Measurements from ENCODE around the gene TLR7.

The TLR7 gene

DNA sequence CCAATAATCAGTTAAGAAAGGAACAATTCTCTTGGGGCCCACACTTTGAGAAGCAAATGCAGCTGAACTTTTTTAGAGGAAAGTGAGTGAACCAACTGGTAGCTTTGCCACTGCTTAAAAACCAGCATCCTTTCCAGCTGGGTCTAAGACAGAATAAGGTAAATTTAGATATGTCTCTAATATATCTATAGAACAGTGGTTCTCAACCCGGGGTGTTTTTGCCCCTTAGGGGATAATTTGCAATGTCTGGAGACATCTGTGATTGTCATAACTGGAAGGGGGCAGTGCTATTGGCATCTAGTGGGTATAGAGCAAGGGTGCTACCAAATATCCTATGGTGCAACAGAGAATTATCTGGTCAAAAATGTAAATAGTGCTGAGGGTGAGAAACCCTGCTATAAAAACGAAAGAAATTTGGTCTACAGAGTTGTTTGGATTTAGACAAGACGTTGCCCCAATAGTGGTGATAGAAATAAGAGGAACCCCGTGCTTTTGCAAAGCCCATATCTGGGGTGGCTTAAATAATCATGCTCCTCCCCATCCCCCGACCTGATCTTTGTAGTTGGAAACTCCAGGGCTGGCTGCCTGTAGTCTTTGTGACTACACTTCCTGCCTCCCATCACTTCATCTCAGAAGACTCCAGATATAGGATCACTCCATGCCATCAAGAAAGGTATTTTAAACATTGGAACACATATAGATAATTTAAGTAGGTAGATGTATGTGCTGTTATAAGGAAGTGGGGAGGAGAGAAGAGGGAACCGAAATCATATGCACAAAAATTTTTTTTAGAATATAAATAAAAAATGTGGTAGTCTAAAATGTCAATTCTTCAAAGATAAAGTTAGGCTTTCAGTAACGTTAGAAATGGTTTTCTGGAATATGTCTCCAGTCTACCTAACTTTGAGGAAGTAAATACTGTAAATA lies at the start of gene TLR7:
TLR7 (plus strand) TSS at position 622 of the 927 bp plus-strand sequence. CDS start 507 bp downstream, outside the sequence.
- no peak for DNase-seq (ENCODE audit: low spot score)

DNA sequence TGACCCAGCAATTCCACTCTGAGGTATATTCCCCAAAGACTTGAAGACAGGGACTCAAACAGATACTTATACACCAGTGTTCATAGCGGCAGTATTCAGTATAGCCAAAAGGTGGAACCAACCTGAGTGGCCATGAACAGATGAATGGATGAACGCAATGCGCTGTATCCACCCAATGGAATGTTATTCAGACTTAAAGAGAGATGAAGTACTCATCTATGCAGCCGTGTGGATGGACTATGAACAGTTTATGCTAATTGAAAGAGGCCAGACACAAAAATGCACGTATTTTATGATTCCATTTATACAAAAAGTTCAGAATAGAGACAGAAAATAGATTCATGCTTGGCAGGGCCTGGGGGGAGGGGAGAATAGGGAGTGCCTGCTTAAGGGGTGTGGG lies 49.3 kb upstream of the TLR7 start:
- no peak for DNase-seq (ENCODE audit: low spot score)

DNA sequence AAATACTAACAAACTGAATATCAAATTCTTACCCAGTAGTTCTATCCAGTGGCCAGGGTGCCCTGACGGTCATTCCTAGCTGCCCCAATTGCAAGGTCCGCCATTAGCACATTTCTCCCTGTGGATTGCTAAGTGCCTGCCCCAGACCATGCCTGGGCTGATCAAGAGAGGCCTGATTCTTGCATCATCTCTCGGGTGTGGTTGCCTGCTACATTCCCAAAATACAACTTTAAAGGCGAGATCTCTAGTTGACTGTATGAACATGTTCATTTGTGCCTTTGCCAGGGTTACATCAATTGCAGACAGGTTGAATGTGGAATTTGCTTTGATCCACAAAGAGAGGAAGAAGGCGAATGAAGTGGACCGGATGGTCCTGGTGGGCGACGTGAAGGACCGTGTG lies 47.6 kb upstream of the TLR7 start:
- no peak for DNase-seq (ENCODE audit: low spot score)

DNA sequence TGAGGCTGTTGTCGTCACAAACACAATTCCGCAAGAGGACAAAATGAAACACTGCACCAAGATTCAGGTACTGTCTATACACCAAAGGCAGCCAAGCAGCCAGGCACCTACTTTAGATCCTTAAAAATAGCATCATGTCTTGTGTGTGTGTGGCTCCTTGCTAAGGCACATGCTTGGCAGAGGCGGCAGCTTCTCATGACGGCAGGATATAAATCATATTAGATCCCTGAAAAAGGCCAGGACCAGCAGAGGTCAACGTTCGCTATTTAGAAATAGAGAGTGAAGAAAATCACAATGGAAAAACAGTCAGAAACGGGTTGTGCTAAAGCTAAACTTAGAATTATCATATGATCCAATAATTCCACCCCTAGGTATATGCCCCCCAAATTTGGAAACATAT lies 46.1 kb upstream of the TLR7 start:
- DNase-seq (ENCODE audit: low spot score), result no peak

DNA sequence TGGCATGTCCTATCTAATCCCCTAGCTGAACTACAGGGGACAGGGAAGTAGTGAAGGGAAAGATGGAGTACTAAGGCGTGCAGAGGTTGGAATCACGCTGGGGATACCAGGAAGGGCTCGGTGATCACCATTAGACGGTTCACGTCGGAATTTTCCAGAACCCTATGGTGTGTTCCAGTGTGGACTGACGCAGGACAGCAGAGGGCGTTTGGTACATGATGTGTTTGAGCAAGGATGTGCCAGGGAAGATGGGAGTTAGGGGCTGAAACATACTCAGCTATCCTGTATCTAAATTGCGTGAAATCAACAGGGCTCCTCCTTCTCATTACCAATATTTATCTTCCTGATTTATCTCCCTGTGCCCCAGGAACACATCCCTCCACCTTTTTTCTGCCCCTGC lies 41.9 kb upstream of the TLR7 start:
- no peak for DNase-seq (ENCODE audit: low spot score)

DNA sequence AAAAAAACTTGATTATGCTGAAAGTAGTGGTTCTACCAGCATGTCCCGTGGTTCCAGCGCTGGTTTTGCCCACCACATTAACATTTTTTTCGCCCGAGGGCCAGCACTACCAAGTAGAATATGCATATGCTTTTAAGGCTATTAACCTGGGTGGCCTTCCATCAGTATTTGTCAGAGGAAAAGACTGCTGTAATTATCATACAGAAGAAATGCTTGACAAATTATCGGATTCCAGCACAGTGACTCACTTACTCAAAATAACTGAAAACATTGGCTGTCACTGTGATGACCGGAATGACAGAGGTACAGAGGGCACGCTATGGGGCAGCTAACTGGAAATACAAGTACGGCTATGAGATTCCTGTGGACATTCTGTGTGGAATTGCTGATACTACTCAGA lies 41.1 kb upstream of the TLR7 start:
- DNase-seq (ENCODE audit: low spot score), result no peak

DNA sequence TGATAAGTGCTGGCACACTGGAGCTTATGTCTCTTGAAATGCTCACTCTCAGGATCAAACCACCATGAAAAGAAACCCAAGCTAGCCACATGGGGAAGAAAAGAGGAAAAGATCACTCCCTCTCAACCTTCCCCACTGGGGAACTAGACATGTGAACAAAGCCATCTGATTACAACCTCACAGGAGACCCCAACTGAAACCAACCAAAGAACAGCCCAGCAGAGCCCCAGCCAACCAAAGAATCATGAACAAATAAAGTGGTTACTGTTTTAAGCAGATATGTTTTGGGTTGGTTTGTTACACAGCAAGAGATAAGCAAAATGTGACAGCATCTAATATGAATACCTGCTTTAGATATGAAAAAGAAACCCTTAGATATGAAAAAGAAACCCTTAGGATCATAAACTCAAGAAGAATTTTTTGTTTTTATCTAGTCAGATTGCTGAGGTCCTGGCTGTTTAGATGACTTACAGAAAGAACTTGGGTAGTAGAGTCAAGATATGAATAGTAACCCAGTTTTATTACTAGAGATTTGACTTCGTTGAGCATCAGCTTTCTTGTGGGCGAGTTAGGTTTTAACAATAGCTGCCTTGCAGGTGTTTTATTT lies 23.7 kb upstream of the TLR7 start:
- no peak for DNase-seq (ENCODE audit: low spot score)

DNA sequence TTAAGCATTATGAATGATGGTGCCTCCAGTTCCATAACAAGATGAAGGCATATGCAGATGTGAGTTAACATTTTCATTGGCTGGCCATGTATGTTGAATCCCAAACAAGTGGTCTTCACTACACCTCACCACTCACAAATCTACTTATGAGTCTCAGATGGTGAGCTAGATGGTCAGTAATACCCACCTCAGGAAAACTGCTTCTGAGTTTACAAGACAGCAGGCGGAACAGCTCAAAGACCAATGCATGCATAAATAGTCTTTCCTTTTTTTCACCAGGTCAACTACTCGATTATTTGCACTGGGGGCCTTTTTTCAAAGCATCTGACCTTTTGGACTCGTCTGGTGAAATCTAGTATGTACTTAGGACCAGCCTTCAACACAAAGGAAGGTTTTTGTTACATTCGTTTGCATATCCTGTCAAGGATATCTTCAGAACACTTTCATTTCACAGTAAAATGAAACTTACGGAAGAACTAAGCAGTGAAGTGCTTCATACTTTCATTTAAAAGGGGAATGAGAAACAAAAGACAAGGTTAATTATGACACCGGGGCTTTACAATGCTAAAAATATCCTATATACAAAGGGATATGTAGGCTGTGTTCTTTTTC lies 23.1 kb upstream of the TLR7 start:
- DNase-seq (ENCODE audit: low spot score), result no peak

DNA sequence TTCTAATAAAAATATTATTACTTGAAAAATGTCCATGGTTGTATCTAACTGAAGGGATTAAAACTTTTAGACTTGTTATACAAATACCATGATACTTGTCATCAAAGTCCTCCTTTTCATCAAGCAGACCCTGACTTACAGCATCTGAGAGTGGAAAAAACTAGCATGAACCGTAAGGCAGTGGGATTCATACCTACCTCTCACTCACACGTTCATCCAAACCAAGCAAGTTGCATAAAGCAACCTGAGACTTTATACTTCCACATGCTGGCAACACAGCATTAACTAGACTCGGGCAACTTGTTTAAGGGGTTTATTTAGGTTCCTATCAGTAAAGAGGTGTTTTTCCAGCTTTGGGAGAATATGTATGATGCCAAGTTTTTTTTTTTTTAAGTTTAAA lies 22.6 kb upstream of the TLR7 start:
- DNase-seq (ENCODE audit: low spot score), result no peak

DNA sequence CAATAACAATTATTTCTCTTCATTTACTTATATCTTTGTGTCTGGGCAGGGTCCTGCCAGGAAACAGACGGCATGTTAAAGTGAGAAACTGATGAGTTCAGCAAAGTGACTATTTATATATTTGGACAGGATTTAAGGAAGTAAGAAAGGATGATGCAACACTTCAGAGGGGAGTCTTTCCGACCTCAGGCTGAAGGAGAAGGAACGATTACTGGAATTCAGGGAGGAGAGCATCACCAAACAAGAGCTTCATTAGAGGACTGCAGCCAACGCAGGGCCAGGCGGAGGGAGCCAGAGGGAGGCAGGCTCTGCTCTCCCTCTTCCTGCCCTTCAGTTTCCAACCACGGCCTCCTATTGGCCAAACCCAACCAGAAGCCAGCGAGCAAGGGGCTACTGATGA lies 1.5 kb upstream of the TLR7 start:
- no peak for DNase-seq (ENCODE audit: low spot score)

DNA sequence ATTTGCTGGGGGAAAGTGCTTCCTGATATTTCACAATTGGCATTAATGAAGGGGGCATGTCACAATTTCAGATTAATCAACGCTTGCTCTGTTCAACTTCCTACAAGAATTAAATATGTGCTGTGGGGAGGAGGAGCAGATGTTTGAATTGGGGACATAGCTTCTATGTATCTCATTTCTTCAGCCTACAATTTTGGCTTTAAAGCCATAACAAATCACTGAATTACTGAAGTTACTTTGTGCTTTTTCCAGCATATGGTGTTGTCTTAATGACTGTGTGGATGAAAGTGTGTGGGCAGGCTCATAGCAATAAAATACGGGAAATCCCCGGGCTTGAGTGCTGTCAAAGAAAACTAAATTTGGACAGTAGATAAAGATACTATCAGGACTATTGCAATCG lies 813 bp downstream of the TLR7 start:
- DNase-seq (ENCODE audit: low spot score), result no peak

DNA sequence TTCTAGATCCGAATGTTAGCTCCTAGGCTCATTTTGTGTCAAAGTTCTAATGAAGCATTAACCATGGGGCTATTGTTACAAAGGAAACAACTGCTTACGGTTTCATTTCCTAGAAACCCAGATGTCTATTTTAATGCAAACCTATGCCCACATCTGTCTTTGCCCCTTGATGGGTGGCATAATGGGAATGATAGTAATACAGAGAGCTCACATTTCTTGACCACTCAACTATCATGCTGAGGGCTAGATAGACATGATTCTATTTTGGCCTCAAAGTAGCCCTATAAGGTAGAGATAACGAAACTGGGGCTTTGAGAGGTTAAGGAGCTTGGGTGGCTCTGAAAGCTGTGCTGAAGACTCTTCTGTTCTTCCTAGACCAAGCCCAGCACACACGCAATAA lies 1.9 kb downstream of the TLR7 start:
- no peak for DNase-seq (ENCODE audit: low spot score)

DNA sequence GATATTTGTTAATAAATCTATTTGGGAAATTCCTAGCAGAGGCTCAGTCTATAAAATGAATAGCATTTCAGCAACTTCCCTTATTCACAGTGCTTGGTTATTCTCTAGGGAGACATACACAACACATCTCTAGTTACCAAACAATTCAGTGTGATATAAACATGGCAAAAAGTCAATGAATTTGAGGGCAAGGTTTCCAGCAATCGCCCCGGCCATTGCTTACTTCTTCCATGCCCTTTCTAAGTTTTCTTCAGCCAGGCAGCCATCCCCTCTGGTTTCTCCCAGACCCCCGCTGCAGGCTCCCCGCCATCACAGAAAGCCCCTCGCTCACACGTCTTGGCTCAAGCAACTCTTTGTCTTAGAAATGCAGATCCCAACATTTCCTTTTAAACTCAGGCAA lies 4.4 kb downstream of the TLR7 start:
- no peak for DNase-seq (ENCODE audit: low spot score)

DNA sequence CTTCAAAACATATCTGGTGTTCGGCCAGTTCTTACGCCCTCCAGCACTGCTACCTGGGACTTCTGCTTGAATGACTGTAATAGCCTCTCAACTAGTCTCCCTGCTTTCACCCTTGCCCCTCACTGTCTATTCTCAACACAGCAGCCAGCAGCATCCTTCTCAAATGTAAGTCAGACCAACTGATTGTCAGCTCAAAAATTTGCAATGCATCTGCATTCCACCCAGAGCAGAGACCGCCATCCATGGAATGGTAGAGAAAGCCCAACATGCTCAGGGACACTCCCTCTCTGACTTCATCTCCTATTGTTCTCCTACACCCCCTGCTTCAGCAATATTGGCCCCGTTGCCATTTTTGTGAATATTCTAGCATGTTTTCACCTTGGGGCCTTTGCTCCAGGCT lies 5.9 kb downstream of the TLR7 start:
- DNase-seq (ENCODE audit: low spot score), result no peak

DNA sequence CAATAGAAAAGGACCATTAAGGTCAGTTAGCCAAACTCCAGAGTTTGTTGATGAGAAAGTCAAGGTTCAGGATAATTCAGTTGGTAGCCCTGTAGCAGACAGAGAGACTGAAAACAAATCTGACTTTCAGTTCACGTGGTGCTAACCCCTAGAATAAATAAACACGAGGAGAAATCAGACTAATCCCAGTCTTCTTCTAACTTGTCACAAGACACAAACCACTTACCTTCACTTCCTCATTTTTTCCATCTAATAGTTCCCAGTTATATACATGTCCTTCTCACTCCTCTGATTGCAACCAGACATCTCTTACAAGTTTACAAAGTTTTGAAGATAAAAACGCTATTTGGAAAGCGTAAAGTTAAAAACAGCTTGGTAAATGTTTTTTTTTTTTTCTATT lies 7.7 kb downstream of the TLR7 start:
- DNase-seq (ENCODE audit: low spot score), result no peak

DNA sequence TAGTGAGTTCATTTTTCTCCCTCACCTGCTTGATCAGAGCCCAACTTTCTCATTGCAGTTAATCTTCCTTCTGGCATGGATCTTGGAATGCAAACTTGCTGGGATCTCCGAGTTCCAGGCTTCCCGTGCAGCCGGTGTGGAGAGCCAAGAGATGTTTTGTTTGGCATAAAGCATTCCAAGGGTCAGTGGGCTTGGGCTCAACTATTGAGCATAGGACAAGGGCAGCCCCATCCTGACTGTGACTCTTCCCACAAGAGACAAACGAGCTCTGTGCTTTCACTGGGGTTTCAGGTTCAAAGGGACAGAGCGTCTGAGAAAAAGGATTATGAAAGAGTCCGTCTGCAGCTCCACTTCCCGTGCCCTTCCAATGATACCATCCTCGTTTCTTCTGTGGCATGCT lies 10.5 kb downstream of the TLR7 start:
- no peak for DNase-seq (ENCODE audit: low spot score)

DNA sequence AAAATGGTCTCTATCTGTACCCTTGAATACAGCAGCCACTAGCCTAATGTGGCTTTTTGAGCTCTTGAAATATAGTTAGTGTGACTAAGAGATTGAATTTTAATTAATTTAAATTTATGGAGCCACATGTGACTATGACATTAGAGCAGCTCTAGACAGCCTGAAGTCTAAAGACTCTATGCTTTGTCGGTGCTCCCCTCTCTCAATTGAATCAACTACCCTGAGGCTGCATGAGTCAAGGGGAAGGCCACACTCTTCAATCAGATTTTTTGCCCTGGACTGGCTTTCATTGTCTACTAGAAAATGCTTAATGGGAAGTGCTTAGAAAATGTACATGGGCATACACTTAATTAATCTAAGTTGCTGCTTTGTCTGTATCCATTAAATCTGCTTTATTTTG lies 11.7 kb downstream of the TLR7 start:
- DNase-seq (ENCODE audit: low spot score), result no peak

DNA sequence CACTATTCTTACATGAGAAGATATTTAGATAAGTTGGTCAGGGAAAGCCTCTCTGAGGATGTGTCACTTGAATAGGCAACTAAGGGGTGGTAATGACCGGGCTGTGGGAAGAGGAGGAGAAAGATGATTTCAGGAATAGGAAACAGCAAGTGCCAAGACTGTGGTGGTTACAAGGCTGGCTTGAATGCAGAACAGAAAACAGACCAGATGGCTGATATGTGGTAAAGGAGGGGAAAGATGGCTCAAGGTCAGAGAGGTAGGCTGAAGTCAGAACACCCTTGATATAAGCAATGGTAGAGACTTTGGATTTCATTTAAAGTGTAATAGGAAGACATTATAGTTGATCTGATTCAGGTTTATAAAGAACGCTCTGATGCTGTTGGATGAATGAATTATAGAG lies 15.0 kb downstream of the TLR7 start:
- DNase-seq (ENCODE audit: low spot score), result no peak

DNA sequence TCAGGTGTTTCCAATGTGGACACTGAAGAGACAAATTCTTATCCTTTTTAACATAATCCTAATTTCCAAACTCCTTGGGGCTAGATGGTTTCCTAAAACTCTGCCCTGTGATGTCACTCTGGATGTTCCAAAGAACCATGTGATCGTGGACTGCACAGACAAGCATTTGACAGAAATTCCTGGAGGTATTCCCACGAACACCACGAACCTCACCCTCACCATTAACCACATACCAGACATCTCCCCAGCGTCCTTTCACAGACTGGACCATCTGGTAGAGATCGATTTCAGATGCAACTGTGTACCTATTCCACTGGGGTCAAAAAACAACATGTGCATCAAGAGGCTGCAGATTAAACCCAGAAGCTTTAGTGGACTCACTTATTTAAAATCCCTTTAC lies 18.6 kb downstream of the TLR7 start:
- DNase-seq (ENCODE audit: low spot score), result no peak

DNA sequence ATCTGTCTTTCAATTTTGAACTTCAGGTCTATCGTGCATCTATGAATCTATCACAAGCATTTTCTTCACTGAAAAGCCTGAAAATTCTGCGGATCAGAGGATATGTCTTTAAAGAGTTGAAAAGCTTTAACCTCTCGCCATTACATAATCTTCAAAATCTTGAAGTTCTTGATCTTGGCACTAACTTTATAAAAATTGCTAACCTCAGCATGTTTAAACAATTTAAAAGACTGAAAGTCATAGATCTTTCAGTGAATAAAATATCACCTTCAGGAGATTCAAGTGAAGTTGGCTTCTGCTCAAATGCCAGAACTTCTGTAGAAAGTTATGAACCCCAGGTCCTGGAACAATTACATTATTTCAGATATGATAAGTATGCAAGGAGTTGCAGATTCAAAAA lies 19.7 kb downstream of the TLR7 start:
- DNase-seq (ENCODE audit: low spot score), result no peak

DNA sequence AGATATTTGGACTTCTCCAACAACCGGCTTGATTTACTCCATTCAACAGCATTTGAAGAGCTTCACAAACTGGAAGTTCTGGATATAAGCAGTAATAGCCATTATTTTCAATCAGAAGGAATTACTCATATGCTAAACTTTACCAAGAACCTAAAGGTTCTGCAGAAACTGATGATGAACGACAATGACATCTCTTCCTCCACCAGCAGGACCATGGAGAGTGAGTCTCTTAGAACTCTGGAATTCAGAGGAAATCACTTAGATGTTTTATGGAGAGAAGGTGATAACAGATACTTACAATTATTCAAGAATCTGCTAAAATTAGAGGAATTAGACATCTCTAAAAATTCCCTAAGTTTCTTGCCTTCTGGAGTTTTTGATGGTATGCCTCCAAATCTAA lies 20.3 kb downstream of the TLR7 start:
- no peak for DNase-seq (ENCODE audit: low spot score)

DNA sequence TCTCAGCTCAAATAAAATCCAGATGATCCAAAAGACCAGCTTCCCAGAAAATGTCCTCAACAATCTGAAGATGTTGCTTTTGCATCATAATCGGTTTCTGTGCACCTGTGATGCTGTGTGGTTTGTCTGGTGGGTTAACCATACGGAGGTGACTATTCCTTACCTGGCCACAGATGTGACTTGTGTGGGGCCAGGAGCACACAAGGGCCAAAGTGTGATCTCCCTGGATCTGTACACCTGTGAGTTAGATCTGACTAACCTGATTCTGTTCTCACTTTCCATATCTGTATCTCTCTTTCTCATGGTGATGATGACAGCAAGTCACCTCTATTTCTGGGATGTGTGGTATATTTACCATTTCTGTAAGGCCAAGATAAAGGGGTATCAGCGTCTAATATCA lies 20.9 kb downstream of the TLR7 start:
- DNase-seq (ENCODE audit: low spot score), result no peak

DNA sequence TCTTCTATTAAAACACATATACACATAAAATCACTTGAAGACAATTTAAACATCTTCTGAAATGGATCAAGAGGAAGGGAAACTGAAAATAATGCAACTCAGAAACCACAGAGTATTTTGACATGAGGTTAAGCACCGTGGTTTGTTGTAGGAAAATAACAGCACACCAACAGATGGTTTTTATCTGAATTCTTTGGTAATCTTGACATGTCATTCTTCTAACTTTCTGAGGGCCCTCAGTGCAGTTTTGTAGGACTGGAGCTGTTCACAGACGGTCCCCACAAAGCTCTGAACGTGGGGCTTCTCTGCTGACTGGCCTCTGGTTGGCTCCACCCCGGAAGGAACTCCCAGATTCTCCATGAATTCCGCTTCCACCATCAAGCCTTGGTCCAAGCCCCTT lies 23.6 kb downstream of the TLR7 start:
- no peak for DNase-seq (ENCODE audit: low spot score)

All from GM03348 (cell line).